Activated CD8-positive, alpha-beta memory T cell treated with anti-CD3 and anti-CD28 coated beads for 36 hours (primary cell): ENCODE results near the gene TMEM121B. TPM values are rescaled to one million over a fixed set of nuclear protein-coding genes. Genes with fewer than 3 reads are reported as not detected.

Experiments
- CTCF ChIA-PET: fragments of 350-600 bp; sonication (Branson Sonifier 250); formaldehyde crosslinking; loops from one replicate; lab custom pipeline; 2021; ENCODE audit warnings: antibody characterized with exemption; lab: Charles Lee
- POLR2A ChIA-PET: fragments of 350-600 bp; sonication (Branson Sonifier 250); formaldehyde crosslinking; loops from one replicate; lab custom pipeline; 2021; ENCODE audit warnings: antibody characterized with exemption; lab: Charles Lee
- total RNA-seq, 2 experiments: library from RNA; stranded (reverse); gene quantifications; one replicate each; pipeline ENCODE4 v1.2.3, GENCODE V29; 2021

Gene TMEM121B
- total RNA-seq, 2 experiments from 2014 or later, result 0.13 to 0.15 TPM

DNA sequence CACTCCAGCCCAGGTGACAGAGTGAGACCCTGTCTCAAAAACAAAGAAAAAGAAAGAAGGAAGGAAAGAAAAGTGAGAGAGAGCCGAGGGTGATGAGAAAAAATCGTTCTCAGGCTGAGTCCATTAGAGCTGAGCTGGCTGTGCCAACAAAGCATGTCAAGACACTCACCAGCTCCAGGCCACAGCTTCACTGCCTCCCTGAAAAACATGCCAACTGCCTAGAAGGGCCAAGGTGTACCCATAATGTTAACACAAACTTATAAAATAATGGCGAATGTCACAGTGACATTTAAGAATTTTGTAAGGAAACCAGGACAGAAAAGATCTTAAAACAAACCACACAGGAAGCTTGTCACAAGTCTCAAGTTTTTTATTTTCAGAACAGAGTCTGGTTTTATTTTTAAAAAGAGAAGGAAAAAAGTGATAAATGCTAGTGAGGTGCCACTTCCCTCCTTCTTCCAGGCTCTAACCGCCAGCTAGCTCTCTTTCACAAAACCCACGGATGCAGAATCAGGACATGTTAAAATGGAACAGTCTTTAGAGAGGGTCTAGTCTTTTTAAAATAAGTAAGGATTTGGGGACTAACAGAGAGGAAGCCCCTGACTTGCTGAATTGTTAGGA, 5.1 kb downstream of the TMEM121B start:
- ChIA-PET POLR2A (no interaction called here), CTCF (interaction anchor here (1.4 to 1.8 kb wide), 3 partner anchors 8 to 56 kb away, joined by 3 to 6 read pairs (median 4); no protein-coding TSS in a partner anchor)

DNA sequence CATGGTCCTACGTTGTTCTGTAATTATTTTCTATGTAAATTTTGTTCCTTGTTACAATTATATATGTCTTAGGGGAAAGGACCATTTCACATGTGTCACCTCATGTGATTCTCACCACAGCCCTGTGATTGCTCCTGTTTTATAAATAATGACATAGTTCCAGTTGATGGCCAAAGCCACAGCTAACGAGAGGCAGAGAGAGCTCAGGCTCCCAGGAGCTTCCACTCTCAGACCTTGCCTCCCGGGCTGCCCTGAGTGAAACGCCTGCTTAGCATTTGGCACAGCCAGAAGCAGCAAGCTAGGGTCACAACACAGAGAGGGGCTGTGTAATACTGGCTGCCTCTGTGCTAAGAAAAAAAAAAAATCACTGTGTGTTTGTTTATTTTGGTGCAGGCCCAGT, 5.9 kb downstream of the TMEM121B start:
- ChIA-PET CTCF (no interaction called here), POLR2A (no interaction called here)

DNA sequence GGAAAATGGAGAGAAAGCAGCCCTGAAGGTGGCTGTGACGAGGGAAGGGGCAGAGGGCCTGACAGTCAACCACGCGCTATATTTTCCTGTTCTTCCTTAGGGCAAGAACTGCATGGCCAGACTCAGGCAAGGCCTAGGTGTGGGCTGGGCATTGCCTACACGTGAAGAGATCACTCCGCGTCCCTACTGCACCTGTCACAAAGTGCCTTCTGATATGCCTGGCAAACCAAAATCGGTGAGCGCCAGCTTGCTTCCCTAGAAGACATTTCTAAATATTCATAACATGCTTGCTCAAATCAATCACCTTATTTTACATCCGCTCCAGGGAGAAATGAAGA, 6.3 kb downstream of the TMEM121B start:
- CTCF ChIA-PET, result no interaction called here
- POLR2A ChIA-PET, result no interaction called here

DNA sequence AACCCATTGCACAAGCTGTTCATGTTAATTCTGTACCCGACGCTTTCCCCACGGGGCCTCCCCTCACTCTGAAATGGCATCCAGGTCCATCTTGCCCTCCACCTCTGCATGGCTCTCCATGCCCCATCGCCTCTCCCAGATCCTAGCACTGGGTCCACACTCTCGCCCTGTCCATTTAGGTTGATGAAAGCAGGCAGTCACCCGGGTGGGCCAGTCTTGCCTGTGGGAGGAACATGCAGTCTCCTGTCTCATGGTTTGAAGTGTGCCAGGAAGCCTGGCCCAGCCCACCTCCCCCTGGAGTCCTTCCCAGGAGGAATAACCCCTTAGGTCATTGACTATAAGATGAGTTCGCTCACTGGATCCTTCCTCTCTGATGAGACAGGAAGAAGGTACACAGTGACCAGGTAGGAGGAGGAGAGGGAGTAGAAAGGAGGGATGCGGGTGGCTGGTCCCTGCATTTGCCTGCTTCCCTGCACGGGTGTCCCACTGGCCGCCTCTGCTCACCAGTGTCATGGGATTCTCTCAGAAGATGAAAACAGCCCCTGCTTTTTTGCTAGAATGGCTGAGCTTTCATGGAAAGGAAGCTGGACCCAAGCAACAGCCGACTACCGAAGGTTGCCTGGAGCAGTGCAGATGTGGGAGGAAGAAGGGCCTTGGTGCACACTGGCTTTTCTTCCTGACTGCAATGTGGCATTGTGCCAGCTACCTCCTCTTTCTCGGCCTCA, 6.8 kb downstream of the TMEM121B start:
- CTCF ChIA-PET, result no interaction called here
- POLR2A ChIA-PET, result interaction anchor here (0.6 kb wide), 1 partner anchor 20 kb away, joined by 8 read pairs; no protein-coding TSS in a partner anchor

DNA sequence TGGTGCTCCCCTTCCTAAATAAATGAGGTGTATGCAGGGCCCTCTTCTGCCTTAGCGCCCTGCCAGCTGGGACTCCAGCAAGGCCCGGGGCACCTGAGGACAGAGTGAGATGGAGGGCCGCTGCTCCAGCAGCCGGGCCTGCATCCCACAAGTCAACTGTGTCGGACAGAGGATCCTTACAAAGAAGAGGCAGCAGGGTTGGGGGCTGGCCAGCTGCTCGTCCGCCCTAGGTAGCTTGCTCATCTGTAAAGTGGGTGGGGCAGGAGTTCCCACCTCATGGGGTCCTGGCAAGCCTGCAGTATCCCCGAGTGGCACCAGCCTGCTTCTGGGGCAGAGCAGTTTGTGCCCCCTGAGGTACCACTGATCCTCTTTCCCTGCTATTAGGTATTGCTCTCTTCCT, 7.6 kb downstream of the TMEM121B start:
- ChIA-PET POLR2A (interaction anchor here (0.6 kb wide), 1 partner anchor 21 kb away, joined by 8 read pairs; no protein-coding TSS in a partner anchor), CTCF (no interaction called here)

DNA sequence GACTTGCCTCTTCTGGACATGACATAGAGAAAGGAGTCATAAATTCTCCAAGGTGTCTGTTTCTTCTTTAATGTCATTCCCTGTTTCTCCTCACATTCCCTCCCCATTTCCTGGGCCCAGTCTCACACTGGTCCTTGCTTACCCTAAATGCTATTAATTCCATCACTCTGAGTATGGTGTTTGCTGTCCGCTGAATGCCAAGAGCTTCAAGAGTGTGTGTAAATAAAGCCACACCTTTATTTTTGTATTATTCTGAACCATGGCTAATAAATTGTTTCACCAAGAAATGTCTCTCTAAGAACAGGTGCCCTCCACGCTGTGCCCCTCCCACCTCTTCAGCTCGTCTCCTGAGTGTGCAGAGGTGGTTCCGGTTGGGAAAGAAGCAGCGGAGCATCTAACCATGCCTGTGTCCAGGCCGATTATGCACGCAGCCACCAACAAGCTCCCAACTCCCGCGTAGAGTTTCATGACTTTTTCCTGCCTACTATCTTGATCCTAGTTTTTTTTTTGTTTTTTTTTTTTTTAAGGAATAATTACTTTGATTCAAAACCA, 8.6 kb downstream of the TMEM121B start:
- ChIA-PET POLR2A (interaction anchor here (0.6 kb wide), 1 partner anchor 22 kb away, joined by 3 read pairs; no protein-coding TSS in a partner anchor), CTCF (no interaction called here)

DNA sequence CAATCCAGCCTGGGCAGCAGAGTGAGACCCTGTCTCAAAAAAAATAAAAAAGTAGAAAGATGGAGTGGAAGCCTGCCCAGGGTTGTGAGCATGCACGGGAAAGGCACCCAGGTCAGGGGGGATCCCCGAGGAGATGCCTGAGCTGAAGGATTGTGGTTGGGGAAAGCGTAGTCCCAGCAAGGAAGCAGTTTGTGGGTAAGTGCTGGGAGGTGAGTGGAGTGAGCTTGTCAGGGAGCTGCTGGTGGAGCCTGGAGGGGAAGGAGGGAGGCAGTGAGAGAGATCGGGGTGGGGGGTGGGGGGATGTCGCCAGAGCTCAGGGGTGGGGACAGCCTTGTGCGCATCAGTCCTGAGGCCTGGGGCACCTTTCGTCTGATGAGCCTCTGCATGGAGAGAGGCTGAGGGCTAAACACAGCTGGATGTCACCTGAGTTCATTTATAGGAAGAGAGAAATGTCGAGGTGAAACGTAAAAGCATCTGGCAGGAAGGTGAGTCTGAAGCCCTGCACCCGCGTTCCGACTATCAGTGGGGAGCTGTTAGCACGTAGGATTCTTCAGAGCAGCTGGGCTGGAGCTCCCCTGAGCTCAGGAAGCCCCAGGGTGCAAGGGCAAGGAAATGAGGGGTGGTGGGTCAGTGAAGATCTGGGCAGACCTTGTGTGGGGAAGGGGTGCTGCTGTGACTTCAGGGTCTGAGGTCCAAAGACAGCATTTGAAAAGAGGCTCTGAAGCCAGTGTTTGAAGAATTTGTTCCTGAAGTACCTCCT, 10.2 kb downstream of the TMEM121B start:
- POLR2A ChIA-PET, result no interaction called here
- CTCF ChIA-PET, result interaction anchor here (0.7 kb wide), 2 partner anchors 64 to 454 kb away, joined by 3 to 4 read pairs; no protein-coding TSS in a partner anchor

DNA sequence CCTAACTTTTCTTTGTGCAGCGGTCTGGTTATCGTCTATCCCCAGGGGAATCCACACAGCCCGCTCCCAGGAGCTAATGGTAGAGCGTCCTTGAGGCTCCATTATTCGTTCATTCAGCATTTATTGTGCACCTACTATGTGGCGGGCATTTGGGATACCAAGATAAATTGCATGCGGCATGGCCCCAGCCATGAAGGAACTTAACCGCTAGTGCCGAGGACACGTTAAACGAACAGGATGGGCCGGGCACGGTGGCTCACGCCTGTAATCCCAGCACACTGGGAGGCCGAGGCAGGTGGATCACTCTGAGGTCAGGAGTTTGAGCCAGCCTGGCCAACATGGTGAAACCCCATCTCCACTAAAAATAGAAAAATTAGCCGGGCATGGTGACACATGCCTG, 11.2 kb downstream of the TMEM121B start:
- POLR2A ChIA-PET, result no interaction called here
- CTCF ChIA-PET, result no interaction called here

DNA sequence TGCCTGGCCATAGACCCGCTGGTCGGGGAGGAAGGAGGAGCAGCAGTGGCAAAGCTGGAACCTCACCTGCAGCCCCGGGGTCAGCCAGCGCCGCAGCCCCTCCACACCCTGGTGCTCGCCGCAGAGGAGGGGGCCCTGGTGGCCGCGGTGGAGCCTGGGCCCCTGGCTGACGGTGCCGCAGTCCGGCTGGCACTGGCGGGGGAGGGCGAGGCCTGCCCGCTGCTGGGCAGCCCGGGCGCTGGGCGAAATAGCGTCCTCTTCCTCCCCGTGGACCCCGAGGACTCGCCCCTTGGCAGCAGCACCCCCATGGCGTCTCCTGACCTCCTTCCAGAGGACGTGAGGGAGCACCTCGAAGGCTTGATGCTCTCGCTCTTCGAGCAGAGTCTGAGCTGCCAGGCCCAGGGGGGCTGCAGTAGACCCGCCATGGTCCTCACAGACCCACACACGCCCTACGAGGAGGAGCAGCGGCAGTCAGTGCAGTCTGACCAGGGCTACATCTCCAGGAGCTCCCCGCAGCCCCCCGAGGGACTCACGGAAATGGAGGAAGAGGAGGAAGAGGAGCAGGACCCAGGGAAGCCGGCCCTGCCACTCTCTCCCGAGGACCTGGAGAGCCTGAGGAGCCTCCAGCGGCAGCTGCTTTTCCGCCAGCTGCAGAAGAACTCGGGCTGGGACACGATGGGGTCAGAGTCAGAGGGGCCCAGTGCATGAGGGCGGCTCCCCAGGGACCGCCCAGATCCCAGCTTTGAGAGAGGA, 11.9 kb downstream of the TMEM121B start:
- POLR2A ChIA-PET, result no interaction called here
- CTCF ChIA-PET, result interaction anchor here (0.9 kb wide), 1 partner anchor 63 kb away, joined by 3 read pairs; no protein-coding TSS in a partner anchor

DNA sequence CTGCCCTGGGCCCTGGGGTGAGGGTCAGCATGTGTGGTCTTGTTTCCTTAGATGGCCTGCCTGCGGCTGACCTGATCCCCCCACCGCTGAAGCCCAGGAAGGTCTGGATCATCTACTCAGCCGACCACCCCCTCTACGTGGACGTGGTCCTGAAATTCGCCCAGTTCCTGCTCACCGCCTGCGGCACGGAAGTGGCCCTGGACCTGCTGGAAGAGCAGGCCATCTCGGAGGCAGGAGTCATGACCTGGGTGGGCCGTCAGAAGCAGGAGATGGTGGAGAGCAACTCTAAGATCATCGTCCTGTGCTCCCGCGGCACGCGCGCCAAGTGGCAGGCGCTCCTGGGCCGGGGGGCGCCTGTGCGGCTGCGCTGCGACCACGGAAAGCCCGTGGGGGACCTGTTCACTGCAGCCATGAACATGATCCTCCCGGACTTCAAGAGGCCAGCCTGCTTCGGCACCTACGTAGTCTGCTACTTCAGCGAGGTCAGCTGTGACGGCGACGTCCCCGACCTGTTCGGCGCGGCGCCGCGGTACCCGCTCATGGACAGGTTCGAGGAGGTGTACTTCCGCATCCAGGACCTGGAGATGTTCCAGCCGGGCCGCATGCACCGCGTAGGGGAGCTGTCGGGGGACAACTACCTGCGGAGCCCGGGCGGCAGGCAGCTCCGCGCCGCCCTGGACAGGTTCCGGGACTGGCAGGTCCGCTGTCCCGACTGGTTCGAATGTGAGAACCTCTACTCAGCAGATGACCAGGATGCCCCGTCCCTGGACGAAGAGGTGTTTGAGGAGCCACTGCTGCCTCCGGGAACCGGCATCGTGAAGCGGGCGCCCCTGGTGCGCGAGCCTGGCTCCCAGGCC, 12.7 kb downstream of the TMEM121B start:
- POLR2A ChIA-PET, result no interaction called here
- CTCF ChIA-PET, result interaction anchor here (0.9 to 1.8 kb wide), 2 partner anchors 8 to 64 kb away, joined by 3 to 6 read pairs; no protein-coding TSS in a partner anchor

DNA sequence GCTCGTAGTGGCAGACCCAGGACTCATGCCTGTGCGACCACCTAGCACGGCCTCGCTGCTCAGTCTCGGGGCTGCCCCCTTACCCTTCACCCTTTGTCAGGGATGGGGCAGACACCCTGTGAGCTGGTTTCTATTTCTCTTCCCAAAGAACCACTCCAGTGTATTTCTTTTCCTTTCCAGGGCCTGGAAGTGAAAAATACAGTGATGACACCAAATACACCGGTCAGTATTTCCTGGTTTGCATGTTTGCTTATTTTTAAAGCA, 13.7 kb downstream of the TMEM121B start:
- POLR2A ChIA-PET, result interaction anchor here (1.4 kb wide), 1 partner anchor 20 kb away, joined by 3 read pairs; no protein-coding TSS in a partner anchor
- CTCF ChIA-PET, result interaction anchor here (1.8 kb wide), 1 partner anchor 9 kb away, joined by 6 read pairs; no protein-coding TSS in a partner anchor

DNA sequence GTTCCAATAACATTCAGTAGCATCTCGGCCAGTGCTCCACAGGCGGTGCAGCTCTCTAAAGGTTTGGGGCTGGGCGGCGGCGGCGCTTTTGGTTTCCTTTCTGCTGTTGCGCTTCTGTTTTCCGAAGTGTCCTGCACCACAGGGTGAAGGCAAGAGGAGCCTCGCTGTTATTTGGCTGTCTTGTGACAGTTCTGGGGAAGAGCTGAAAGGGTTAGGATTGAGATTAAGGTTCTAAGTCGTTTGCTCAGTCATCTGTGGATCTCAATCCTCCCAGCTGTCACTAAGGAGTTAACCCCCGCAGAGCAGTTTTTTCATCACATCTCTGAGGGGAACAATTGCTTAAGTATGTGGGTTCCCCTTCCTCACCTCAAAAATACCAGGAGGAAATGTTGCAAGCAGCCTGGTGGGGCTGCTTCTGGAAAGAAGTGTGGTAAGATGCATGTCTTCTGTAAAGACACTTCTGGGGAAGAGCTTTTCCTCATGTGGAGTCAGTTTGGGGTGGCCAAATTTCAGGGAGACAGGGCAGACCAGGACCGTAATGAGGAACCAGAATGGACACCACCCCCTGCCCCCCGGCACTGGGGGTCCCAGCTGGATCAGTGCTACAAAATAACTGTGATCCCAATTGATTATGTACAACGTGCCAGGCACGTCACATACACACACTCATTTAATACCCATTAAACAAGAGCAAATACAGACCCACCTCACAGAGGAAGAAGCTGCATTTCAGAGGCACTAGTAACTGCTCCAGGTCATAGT, 14.2 kb downstream of the TMEM121B start:
- CTCF ChIA-PET, result interaction anchor here (0.6 to 1.8 kb wide), 4 partner anchors 10 to 732 kb away, joined by 3 to 6 read pairs (median 3); no protein-coding TSS in a partner anchor
- POLR2A ChIA-PET, result interaction anchor here (1.4 kb wide), 1 partner anchor 20 kb away, joined by 3 read pairs; no protein-coding TSS in a partner anchor

DNA sequence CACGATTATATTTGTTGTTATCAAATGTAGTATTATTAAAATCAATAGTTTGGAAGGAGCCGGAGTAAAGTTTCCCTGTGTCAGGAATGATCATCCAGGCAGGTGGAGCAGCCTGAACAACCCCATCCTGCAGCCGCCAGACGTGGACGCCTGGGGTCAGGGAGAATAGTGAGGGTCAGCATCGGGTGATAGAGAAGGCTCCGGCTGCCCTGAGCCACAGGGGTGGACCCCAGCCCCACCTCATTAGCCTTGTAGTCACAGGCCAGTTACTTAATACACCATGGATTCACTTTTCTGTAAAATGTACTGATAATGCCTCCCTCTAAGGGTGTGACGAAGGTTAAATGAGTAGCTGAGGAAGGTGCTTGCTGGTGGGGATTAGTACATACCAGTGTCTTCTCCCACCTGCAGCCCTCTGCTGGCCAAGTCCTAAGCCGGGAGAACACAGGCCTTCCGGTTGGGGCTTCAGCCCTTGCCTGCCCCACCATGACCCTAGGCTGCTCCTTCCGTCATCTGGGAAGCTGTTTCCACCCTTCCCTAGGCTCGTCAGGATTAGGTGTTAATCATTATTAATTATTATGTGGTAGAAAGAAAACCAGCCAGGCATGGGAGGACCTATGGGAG, 14.9 kb downstream of the TMEM121B start:
- CTCF ChIA-PET, result interaction anchor here (0.6 to 0.7 kb wide), 3 partner anchors 18 to 733 kb away, joined by 3 read pairs; no protein-coding TSS in a partner anchor
- POLR2A ChIA-PET, result interaction anchor here (0.5 to 1.4 kb wide), 2 partner anchors 19 to 51 kb away, joined by 3 read pairs; no protein-coding TSS in a partner anchor

DNA sequence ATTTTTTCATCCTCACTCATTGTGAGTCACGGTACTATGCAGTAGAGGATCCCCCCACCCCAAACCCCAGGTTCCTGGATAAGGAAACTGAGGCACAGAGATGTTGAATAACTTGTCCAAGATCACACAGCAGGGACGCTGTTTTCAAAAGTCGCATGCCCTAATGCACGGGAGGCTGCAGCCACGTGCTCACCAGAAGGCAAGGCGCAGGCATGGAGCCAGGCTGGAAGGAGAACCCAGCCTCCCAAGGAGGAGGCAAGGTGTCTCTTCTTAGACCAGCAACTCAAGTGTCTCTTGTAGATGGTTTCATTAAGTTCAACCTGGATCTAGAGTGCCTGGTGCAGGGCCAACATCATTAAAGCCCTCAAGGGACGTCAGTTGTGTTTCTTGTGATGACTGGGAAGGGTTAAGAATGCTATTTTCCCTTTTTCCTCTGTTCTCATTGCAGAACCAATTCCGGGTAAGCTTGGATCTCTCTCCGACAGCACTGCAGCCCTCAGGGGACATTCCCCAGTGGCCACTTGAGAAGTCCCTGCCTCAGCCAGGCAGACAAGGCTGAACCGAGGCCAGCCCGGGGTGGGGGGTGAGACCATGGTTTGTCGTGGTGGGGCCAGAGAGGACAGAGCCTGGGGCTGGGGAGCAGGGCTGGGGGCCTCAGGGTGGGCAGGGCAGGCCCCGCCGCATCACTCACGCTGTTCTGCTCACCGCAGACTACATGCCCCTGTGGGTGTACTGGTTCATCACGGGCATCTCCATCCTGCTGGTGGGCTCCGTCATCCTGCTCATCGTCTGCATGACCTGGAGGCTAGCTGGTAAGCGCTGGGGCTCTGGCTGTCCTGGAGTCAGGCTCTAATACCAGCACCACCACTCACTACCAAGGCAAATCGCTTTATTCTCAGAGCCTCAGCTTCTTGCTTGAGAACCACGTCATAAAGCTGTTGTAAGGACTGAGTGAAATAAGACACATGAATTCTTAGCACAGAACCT, 15.7 kb downstream of the TMEM121B start:
- ChIA-PET CTCF (no interaction called here), POLR2A (interaction anchor here (0.5 kb wide), 1 partner anchor 51 kb away, joined by 3 read pairs; no protein-coding TSS in a partner anchor)

DNA sequence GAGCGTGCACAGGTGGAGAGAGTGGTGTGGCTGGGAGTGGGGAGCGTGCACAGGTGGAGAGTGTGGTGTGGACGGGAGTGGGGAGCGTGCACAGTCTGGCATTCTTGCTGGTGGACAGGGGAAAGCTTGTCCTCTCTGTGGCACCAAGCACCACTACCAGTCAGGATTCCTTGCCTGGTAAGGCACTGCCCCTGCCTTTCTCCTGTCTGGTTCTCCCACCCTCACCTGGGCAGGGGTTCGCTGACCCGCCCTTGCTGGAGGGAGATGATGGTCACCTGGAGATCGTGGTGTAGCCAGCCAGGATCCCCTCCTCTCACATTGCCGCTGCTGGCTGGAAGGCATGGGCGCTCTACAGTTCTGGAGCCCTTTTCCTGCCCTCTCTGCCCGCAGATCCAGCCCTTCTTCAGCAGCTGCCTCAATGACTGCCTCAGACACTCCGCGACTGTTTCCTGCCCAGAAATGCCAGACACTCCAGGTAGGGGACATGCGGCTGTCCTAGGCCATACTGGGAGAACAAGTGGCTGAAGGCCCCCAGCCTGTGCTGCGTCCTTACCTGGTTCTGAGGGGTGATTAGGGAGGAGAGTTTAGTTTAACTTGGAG, 16.7 kb downstream of the TMEM121B start:
- POLR2A ChIA-PET, result no interaction called here
- CTCF ChIA-PET, result no interaction called here
